ENCODE measurements around the gene NKD1.
"Not testable (repeated sequence)": the region's sequence is repeated elsewhere in the genome, so short reads cannot be mapped to it uniquely, and the experiment has no call there.

Gene NKD1

GRCh38 chr16:50578137-50578536 lies 29.9 kb downstream of the NKD1 start:
- no peak for DNase-seq (ENCODE audit: low spot score)

GRCh38 chr16:50579373-50579772 lies 31.2 kb downstream of the NKD1 start:
- DNase-seq (ENCODE audit: low spot score): not testable (repeated sequence)

- DNase-seq (ENCODE audit: low spot score): no peak
Measured at GRCh38 chr16:50580180-50580798, 32.1 kb downstream of the NKD1 start.

- DNase-seq (ENCODE audit: low spot score): no peak
Measured at GRCh38 chr16:50581845-50582244, 33.6 kb downstream of the NKD1 start.

- no peak for DNase-seq (ENCODE audit: low spot score)
Measured at GRCh38 chr16:50583211-50583610, 35.0 kb downstream of the NKD1 start.

- DNase-seq (ENCODE audit: low spot score): no peak
Measured at GRCh38 chr16:50584033-50584722, 36.0 kb downstream of the NKD1 start.

GRCh38 chr16:50585331-50585776 lies 37.2 kb downstream of the NKD1 start:
- DNase-seq (ENCODE audit: low spot score): no peak

GRCh38 chr16:50587543-50587942 lies 39.3 kb downstream of the NKD1 start:
- no peak for DNase-seq (ENCODE audit: low spot score)

- no peak for DNase-seq (ENCODE audit: low spot score)
Measured at GRCh38 chr16:50588276-50588675, 40.1 kb downstream of the NKD1 start.

- DNase-seq (ENCODE audit: low spot score): no peak
Measured at GRCh38 chr16:50591209-50591608, 43.0 kb downstream of the NKD1 start.

GRCh38 chr16:50591800-50592771 lies 43.9 kb downstream of the NKD1 start:
- no peak for DNase-seq (ENCODE audit: low spot score)

- no peak for DNase-seq (ENCODE audit: low spot score)
Measured at GRCh38 chr16:50592996-50593395, 44.8 kb downstream of the NKD1 start.

GRCh38 chr16:50593410-50594150 lies 45.4 kb downstream of the NKD1 start:
- no peak for DNase-seq (ENCODE audit: low spot score)

- DNase-seq (ENCODE audit: low spot score): no peak
Measured at GRCh38 chr16:50594308-50595260, 46.4 kb downstream of the NKD1 start.

GRCh38 chr16:50595859-50596258 lies 47.7 kb downstream of the NKD1 start:
- no peak for DNase-seq (ENCODE audit: low spot score)

GRCh38 chr16:50596762-50597450 lies 48.7 kb downstream of the NKD1 start:
- DNase-seq (ENCODE audit: low spot score): no peak

- no peak for DNase-seq (ENCODE audit: low spot score)
Measured at GRCh38 chr16:50597563-50598255, 49.5 kb downstream of the NKD1 start.

- no peak for DNase-seq (ENCODE audit: low spot score)
Measured at GRCh38 chr16:50598256-50598894, 50.2 kb downstream of the NKD1 start.

GRCh38 chr16:50598936-50599361 lies 50.8 kb downstream of the NKD1 start:
- DNase-seq (ENCODE audit: low spot score): no peak
